ENCODE results near the gene GRM2. TPM values are rescaled to one million over a fixed set of nuclear protein-coding genes. Genes with fewer than 3 reads are reported as not detected.
A peak's percentile ranks its signal among the peaks of the same experiment; 100 is the strongest.

Gene GRM2
- total RNA-seq, 1 donor from 2014 or later = 0.05 TPM

GRCh38 chr3:51703761-51704510 is 2.9 kb upstream of the GRM2 start:
- DNase-seq (ENCODE audit: low spot score) (no peak), ATAC-seq (no peak)

GRCh38 chr3:51704511-51704950 is 2.3 kb upstream of the GRM2 start:
- DNase-seq (ENCODE audit: low spot score) (no peak), ATAC-seq (no peak)

- DNase-seq (ENCODE audit: low spot score) (no peak), ATAC-seq (no peak)
Observed at GRCh38 chr3:51705276-51706020, 1.4 kb upstream of the GRM2 start.

- no peak for ATAC-seq
- no peak for DNase-seq (ENCODE audit: low spot score)
Observed at GRCh38 chr3:51706021-51706485, 815 bp upstream of the GRM2 start.

- DNase-seq (ENCODE audit: low spot score) (peak; percentile 30), ATAC-seq (no peak)
Observed at GRCh38 chr3:51708216-51708845, 1.5 kb downstream of the GRM2 start.

GRCh38 chr3:51709004-51709420 is 2.1 kb downstream of the GRM2 start:
- ATAC-seq (no peak), DNase-seq (ENCODE audit: low spot score) (peak; percentile 28)

GRCh38 chr3:51709675-51710074 is 2.8 kb downstream of the GRM2 start:
- DNase-seq (ENCODE audit: low spot score) (no peak), ATAC-seq (no peak)

GRCh38 chr3:51710631-51711351 is 3.9 kb downstream of the GRM2 start:
- peak; percentile 11 for ATAC-seq
- peak; percentile 37 for DNase-seq (ENCODE audit: low spot score)

- no peak for ATAC-seq
- DNase-seq (ENCODE audit: low spot score) = peak; percentile 21
Observed at GRCh38 chr3:51711352-51712037, 4.6 kb downstream of the GRM2 start.

GRCh38 chr3:51712038-51712420 is 5.2 kb downstream of the GRM2 start:
- ATAC-seq = no peak
- DNase-seq (ENCODE audit: low spot score) = no peak

- DNase-seq (ENCODE audit: low spot score) = peak; percentile 29
- ATAC-seq = no peak
Observed at GRCh38 chr3:51712511-51712931, 5.7 kb downstream of the GRM2 start.

GRCh38 chr3:51712963-51713362 is 6.1 kb downstream of the GRM2 start:
- ATAC-seq (no peak), DNase-seq (ENCODE audit: low spot score) (peak; percentile 38)

GRCh38 chr3:51715231-51715976 is 8.5 kb downstream of the GRM2 start:
- peak; percentile 41 for DNase-seq (ENCODE audit: low spot score)
- no peak for ATAC-seq

GRCh38 chr3:51715977-51716294 is 9.1 kb downstream of the GRM2 start:
- DNase-seq (ENCODE audit: low spot score) (no peak), ATAC-seq (no peak)

- peak; percentile 28 for DNase-seq (ENCODE audit: low spot score)
- no peak for ATAC-seq
Observed at GRCh38 chr3:51716805-51717204, 9.9 kb downstream of the GRM2 start.

- DNase-seq (ENCODE audit: low spot score) (no peak), ATAC-seq (no peak)
Observed at GRCh38 chr3:51717446-51717845, 10.6 kb downstream of the GRM2 start.

GRCh38 chr3:51717947-51718346 is 11.1 kb downstream of the GRM2 start:
- DNase-seq (ENCODE audit: low spot score) = peak; percentile 42
- ATAC-seq = no peak

GRCh38 chr3:51718547-51719409 is 11.9 kb downstream of the GRM2 start:
- DNase-seq (ENCODE audit: low spot score) = peak; percentile 73
- peak; percentile 98 for ATAC-seq

Measured in left lobe of liver (tissue), 2 donors.